H1 (cell line): Measurements from ENCODE around the gene KCTD17. TPM values are rescaled to one million over a fixed set of nuclear protein-coding genes. Genes with fewer than 3 reads are reported as not detected.

Source experiments
- BACH1 ChIP-seq: IDR thresholded peaks from 2 replicates; pipeline ENCODE4 v1.6.1; 2012; ENCODE audit warnings: low read length, improper control_type of control experiment
- EP300 ChIP-seq, 2 experiments: IDR thresholded peaks; 1 replicate in 1 of 2; 2 replicates in 1 of 2; pipeline ENCODE4 v1.6.1; 2011 to 2012; ENCODE audit warnings: low read depth in 2 of 2, low read length in 2 of 2, mild to moderate bottlenecking in 2 of 2, borderline replicate concordance in 1 of 2, inconsistent platforms in 1 of 2, moderate library complexity in 1 of 2
- JUN ChIP-seq: IDR thresholded peaks from 2 replicates; pipeline ENCODE4 v1.6.1; 2011; ENCODE audit warnings: low read depth, mild to moderate bottlenecking, improper control_type of control experiment, low read length
- KDM5A ChIP-seq: fragments of 200-600 bp; IDR thresholded peaks from 2 replicates; pipeline ENCODE4 v1.7.1; 2012; ENCODE audit warnings: mild to moderate bottlenecking, low read length, inconsistent platforms, mixed read lengths
- RFX5 ChIP-seq: IDR thresholded peaks from 2 replicates; pipeline ENCODE4 v1.6.1; 2011; ENCODE audit warnings: low read depth, low read length, improper control_type of control experiment, borderline replicate concordance
- ZNF274 ChIP-seq: IDR thresholded peaks from 2 replicates; pipeline ENCODE4 v1.7.0; 2012; ENCODE audit warnings: low read length, borderline replicate concordance; ENCODE audit errors: extremely low read depth
- polyA plus RNA-seq, 7 experiments: library from polyadenylated mRNA; depleted of rRNA in 3 of 7; stranded (reverse) in 5 of 7; unstranded in 2 of 7; fragments of >200 nt in 5 of 7; fragments of 200-250 nt in 2 of 7; gene quantifications; 1 replicate in 5 of 7; 2 replicates in 1 of 7; 4 replicates in 1 of 7; pipeline versions ENCODE4 v1.2.1 to v1.2.3, GENCODE V29; 2011 to 2013; ENCODE audit warnings: missing spikeins in 2 of 7, mixed read lengths in 2 of 7
- total RNA-seq: library from RNA; stranded (reverse); fragmentation: NEBNext Ultra II Directional; extraction: Animal tissue kit (Norgen Biotek cat#: 25700); gene quantifications from 2 replicates; pipeline ENCODE4 v1.2.1, GENCODE V29; 2021
- TF ChIP-seq, protein P1 (sequence below): IDR thresholded peaks from 2 replicates; pipeline ENCODE4 v1.6.1; 2011; ENCODE audit warnings: low read length, improper control_type of control experiment

KCTD17 gene
- total and polyA plus RNA-seq, 2 of the 8 experiments (the other 6 are each of a cell fraction or from before 2014, with no cell fraction given), result 39.4 to 44.0 TPM

DNA sequence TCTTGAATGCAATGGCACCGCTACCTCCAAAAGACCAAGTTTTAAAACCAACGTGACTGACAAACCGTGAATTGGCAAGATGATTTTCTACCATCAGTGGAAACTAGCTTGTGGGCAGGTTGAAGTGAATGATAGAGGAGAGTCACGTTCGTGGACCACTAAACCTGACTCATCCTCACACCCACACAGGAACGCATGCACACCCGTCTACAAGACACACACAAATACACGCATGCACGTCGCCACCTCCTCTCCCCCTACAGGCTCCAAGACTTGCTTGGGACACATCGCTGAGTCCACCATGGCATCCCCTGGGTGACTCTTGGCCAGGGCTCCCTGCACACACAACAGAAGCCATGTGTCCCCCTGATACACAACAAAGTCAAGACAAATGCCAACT is 43.6 kb downstream of the KCTD17 start (continued):
- TF ChIP-seq JUN (no peak), EP300 (IDR thresholded peaks at IDR 0.05; ENCODE audit: borderline replicate concordance in 1 of 2, low read depth in 2 of 2, low read length in 2 of 2) (no peak), RFX5 (no peak), BACH1 (no peak), KDM5A (no peak), ZNF274 (no peak)
- TF ChIP-seq, protein P1, sequence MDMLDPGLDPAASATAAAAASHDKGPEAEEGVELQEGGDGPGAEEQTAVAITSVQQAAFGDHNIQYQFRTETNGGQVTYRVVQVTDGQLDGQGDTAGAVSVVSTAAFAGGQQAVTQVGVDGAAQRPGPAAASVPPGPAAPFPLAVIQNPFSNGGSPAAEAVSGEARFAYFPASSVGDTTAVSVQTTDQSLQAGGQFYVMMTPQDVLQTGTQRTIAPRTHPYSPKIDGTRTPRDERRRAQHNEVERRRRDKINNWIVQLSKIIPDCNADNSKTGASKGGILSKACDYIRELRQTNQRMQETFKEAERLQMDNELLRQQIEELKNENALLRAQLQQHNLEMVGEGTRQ, result no peak
